Neural cell (in vitro differentiated cells): ENCODE measurements around the gene PHACTR1. TPM values are rescaled to one million over a fixed set of nuclear protein-coding genes. Genes with fewer than 3 reads are reported as not detected.

Experiments
- H2AFZ ChIP-seq: fragments of 200-600, 300-800 bp; sonication (generic), shearing (Covaris generic); 2 replicates; pipeline ENCODE4 v1.6.0; 2014; ENCODE audit warnings: low read depth, mild to moderate bottlenecking, antibody characterized with exemption, low read length, moderate library complexity
- H3F3A ChIP-seq: fragments of 200-600 bp; shearing (Covaris generic); 2 replicates; pipeline ENCODE4 v1.6.1; 2016; ENCODE audit warnings: mild to moderate bottlenecking, moderate library complexity, mixed read lengths, antibody characterized with exemption, low read length; ENCODE audit not compliant: insufficient read depth, poor library complexity, severe bottlenecking
- H3K27ac ChIP-seq: fragments of 200-600, 300-800 bp; sonication (generic), shearing (Covaris generic); 2 replicates; pipeline ENCODE4 v1.5.1; 2014; ENCODE audit warnings: mild to moderate bottlenecking, low read length, moderate library complexity
- H3K27me3 ChIP-seq: fragments of 300-800, 200-600 bp; sonication (generic), shearing (Covaris generic); 2 replicates; pipeline ENCODE4 v1.6.0; 2014; ENCODE audit warnings: mild to moderate bottlenecking, low read depth, low read length, moderate library complexity; ENCODE audit not compliant: insufficient read depth
- H3K36me3 ChIP-seq: fragments of 300-800, 200-600 bp; sonication (generic), shearing (Covaris generic); 2 replicates; pipeline ENCODE4 v1.5.1; 2014; ENCODE audit warnings: mild to moderate bottlenecking, antibody characterized with exemption, low read length, moderate library complexity; ENCODE audit not compliant: insufficient read depth
- H3K4me2 ChIP-seq: fragments of 300-800, 200-600 bp; sonication (generic), shearing (Covaris generic); 2 replicates; pipeline ENCODE4 v1.6.0; 2014; ENCODE audit warnings: mild to moderate bottlenecking, low read length
- H3K4me3 ChIP-seq: fragments of 300-800, 200-600 bp; sonication (generic), shearing (Covaris generic); 2 replicates; pipeline ENCODE4 v1.5.1; 2014; ENCODE audit warnings: mild to moderate bottlenecking, low read length, moderate library complexity
- H3K79me2 ChIP-seq: fragments of 200-600 bp; shearing (Covaris generic); replicated peaks from 2 replicates; pipeline ENCODE4 v1.6.0; 2014; ENCODE audit warnings: mild to moderate bottlenecking, low read length, moderate library complexity; ENCODE audit not compliant: insufficient read depth
- H3K9ac ChIP-seq: fragments of 300-800, 200-600 bp; sonication (generic), shearing (Covaris generic); 2 replicates; pipeline ENCODE4 v1.6.1; 2016; ENCODE audit warnings: mild to moderate bottlenecking, low read length, mixed read lengths
- H3K9me2 ChIP-seq: fragments of 200-600 bp; shearing (Covaris generic); 2 replicates; pipeline ENCODE4 v1.6.1; 2016; ENCODE audit warnings: mild to moderate bottlenecking, low read length, mixed read lengths; ENCODE audit not compliant: insufficient read depth
- H3K9me3 ChIP-seq: fragments of 200-600, 300-800 bp; sonication (generic), shearing (Covaris generic); 2 replicates; pipeline ENCODE4 v1.6.1; 2016; ENCODE audit warnings: mild to moderate bottlenecking, mixed run types, low read length, moderate library complexity, mixed read lengths
- H4K20me1 ChIP-seq: fragments of 200-600 bp; shearing (Covaris generic); 2 replicates; pipeline ENCODE4 v1.6.1; 2016; ENCODE audit warnings: mild to moderate bottlenecking, mixed run types; ENCODE audit not compliant: insufficient read depth
- EP300 ChIP-seq: fragments of 450-650 bp; conservative IDR thresholded peaks from 2 replicates; pipeline ENCODE4 v1.6.1; 2014; ENCODE audit warnings: antibody characterized with exemption, mild to moderate bottlenecking, moderate library complexity; ENCODE audit not compliant: poor library complexity, severe bottlenecking
- EZH2 ChIP-seq: fragments of 200-600, 300-800 bp; shearing (Covaris generic), sonication (generic); IDR thresholded peaks from 2 replicates; pipeline ENCODE4 v1.6.1; 2014; ENCODE audit warnings: antibody characterized with exemption, low read length, borderline replicate concordance, mild to moderate bottlenecking; ENCODE audit not compliant: insufficient read depth, poor library complexity, severe bottlenecking
- MXI1 ChIP-seq: fragments of 450-650 bp; conservative IDR thresholded peaks from 2 replicates; pipeline ENCODE4 v1.6.1; 2014; ENCODE audit warnings: antibody characterized with exemption, mild to moderate bottlenecking; ENCODE audit not compliant: poor library complexity, severe bottlenecking
- POLR2AphosphoS5 ChIP-seq: IDR thresholded peaks from 2 replicates; pipeline ENCODE4 v1.6.1; 2012
- RAD21 ChIP-seq: fragments of 450-650 bp; conservative IDR thresholded peaks from 2 replicates; pipeline ENCODE4 v1.6.1; 2014; ENCODE audit warnings: antibody characterized with exemption, mild to moderate bottlenecking, moderate library complexity
- REST ChIP-seq: IDR thresholded peaks from 2 replicates; pipeline ENCODE4 v1.6.1; 2012; ENCODE audit warnings: borderline replicate concordance
- SMC3 ChIP-seq: fragments of 450-650 bp; conservative IDR thresholded peaks from 2 replicates; pipeline ENCODE4 v1.6.1; 2014; ENCODE audit warnings: antibody characterized with exemption, mild to moderate bottlenecking, moderate library complexity; ENCODE audit not compliant: poor library complexity
- TAF1 ChIP-seq: IDR thresholded peaks from 2 replicates; pipeline ENCODE4 v1.6.1; 2012; ENCODE audit warnings: low read depth
- polyA plus RNA-seq: library from polyadenylated mRNA; depleted of rRNA; stranded (reverse); fragments of >200 nt; gene quantifications from 2 replicates; pipeline ENCODE4 v1.2.3, GENCODE V29; 2014
- TF ChIP-seq, protein P1 (sequence below): fragments of 450-650 bp; IDR thresholded peaks from 2 replicates; pipeline ENCODE4 v1.5.1; 2014; ENCODE audit warnings: antibody characterized with exemption, mild to moderate bottlenecking, moderate library complexity; ENCODE audit not compliant: poor library complexity, severe bottlenecking

Gene PHACTR1
- polyA plus RNA-seq, 1 donor from 2014 or later = 7.8 TPM

DNA sequence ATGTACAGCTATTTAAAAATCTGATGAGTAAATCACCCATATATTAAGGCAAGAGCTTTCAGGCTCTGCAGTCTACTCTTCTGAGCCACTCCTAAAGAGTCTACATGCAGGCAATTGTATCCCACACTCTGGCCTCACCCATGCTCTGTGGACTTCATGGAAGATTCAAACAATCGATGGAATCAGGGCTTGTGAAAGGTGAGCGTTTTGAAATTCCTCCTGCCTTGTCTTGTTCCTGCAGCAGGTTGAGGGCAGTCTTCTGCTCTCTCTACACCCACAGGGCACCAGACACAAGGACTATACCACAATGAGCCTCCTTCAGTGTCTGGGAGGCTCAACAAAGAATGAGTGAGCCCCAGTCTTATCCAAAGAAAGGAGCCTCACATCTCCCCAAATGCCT, 560.7 kb downstream of the PHACTR1 start:
- TF ChIP-seq MXI1 = no peak
- no peak for TF ChIP-seq SMC3
- TF ChIP-seq EP300 = no peak
- no peak for TF ChIP-seq POLR2AphosphoS5
- TF ChIP-seq RAD21 = no peak
- TF ChIP-seq, protein P1, sequence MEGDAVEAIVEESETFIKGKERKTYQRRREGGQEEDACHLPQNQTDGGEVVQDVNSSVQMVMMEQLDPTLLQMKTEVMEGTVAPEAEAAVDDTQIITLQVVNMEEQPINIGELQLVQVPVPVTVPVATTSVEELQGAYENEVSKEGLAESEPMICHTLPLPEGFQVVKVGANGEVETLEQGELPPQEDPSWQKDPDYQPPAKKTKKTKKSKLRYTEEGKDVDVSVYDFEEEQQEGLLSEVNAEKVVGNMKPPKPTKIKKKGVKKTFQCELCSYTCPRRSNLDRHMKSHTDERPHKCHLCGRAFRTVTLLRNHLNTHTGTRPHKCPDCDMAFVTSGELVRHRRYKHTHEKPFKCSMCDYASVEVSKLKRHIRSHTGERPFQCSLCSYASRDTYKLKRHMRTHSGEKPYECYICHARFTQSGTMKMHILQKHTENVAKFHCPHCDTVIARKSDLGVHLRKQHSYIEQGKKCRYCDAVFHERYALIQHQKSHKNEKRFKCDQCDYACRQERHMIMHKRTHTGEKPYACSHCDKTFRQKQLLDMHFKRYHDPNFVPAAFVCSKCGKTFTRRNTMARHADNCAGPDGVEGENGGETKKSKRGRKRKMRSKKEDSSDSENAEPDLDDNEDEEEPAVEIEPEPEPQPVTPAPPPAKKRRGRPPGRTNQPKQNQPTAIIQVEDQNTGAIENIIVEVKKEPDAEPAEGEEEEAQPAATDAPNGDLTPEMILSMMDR = no peak

DNA sequence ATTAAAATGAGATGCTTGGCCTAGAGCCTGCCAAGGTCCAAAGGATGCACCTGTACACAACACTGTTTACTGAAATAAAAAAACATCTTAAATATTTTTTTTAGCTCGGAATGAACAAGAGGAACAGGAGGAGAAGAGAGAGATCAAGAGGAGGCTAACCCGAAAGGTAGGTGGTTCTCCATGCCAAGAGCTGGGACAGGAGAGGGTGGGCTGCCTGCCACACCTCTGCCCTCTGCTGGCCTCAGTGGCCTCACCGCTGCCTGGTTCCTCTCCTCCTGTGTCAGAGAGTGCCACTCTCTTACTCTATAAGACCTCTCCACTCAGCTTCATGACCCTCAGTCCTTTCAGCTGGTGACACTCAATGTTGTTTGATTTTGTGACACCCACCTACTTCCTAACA, 561.6 kb downstream of the PHACTR1 start:
- Histone ChIP-seq H3K9ac (no peak overlapping the region), H3K27me3 (no peaks in the 10 kb centered on the region), H4K20me1 (no peaks in the 10 kb centered on the region), H3K79me2 (no peaks in the 10 kb centered on the region), H3K27ac (no peak overlapping the region), H3K36me3 (no peaks in the 10 kb centered on the region), H3K4me3 (no peak overlapping the region), H2AFZ (no peak overlapping the region), H3K9me3 (no peaks in the 10 kb centered on the region), H3K9me2 (no peaks in the 10 kb centered on the region), H3F3A (no peaks in the 10 kb centered on the region), H3K4me2 (no peak overlapping the region)
- TF ChIP-seq EP300 = no peak
- TF ChIP-seq RAD21 = no peak
- TF ChIP-seq POLR2AphosphoS5 = no peak
- TF ChIP-seq, protein P1 = no peak
- no peak for TF ChIP-seq EZH2
- TF ChIP-seq REST = no peak
- TF ChIP-seq SMC3 = no peak
- no peak for TF ChIP-seq MXI1
- TF ChIP-seq TAF1 = no peak

More for the DNA sequence above, 560.7 kb downstream of the PHACTR1 start:
- H3K79me2 ChIP-seq = no peaks in the 10 kb centered on the region
- no peak overlapping the region for H3K4me3 ChIP-seq
- no peaks in the 10 kb centered on the region for H3K27me3 ChIP-seq
- H3K36me3 ChIP-seq = no peaks in the 10 kb centered on the region
- H2AFZ ChIP-seq = no peak overlapping the region
- no peaks in the 10 kb centered on the region for H3K9me2 ChIP-seq
- no peak overlapping the region for H3K4me2 ChIP-seq
- H3K9me3 ChIP-seq = no peaks in the 10 kb centered on the region
- no peak overlapping the region for H3K9ac ChIP-seq
- no peak overlapping the region for H3K27ac ChIP-seq
- no peaks in the 10 kb centered on the region for H4K20me1 ChIP-seq
- H3F3A ChIP-seq = no peaks in the 10 kb centered on the region
